ENCODE data around the gene HOXA6. TPM values are rescaled to one million over a fixed set of nuclear protein-coding genes. Genes with fewer than 3 reads are reported as not detected.

Gene HOXA6
- total RNA-seq, 1 experiment from 2014 or later, result not detected

DNA sequence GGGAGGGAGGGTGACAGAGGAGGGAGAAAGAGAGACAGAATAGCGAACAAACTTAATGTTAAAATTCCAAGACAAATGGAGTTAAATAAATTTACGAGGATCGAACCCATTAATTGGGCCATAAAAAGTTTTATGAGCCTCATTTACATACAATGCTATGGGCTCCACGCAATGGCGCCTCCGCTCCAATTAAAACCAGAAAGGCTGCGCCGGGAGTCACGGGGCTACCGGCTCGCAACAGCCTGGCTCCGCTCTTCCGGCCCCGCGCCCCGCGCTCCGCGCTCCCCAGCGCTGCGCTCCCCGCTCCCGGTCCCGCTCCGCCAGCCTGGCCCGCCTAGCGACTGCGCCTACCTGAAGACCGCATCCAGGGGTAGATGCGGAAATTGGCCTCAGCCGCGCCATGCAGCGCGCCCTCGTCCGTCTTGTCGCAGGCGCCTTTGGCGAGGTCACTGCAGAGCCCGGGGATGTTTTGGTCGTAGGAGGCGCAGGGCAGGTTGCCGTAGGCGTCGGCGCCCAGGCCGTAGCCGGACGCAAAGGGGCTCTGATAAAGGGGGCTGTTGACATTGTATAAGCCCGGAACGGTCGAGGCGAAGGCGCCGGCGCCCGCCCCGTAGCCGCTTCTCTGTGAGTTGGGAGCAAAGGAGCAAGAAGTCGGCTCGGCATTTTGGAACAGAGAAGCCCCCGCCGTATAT, 8.4 kb upstream of the HOXA6 start:
- Histone ChIP-seq H3K23me2 (ENCODE audit: insufficient read length, low read depth, low read length, poor library complexity, severe bottlenecking) (no peaks in the 10 kb centered on the region), H2BK15ac (ENCODE audit: low read depth, low read length) (no peak overlapping the region), H4K91ac (ENCODE audit: insufficient read length, low read depth, low read length) (no peak overlapping the region), H3T11ph (ENCODE audit: low read length) (no peak overlapping the region), H3K18ac (ENCODE audit: insufficient read length, low read depth, low read length) (no peak overlapping the region), H3K56ac (ENCODE audit: insufficient read length, low read depth, low read length) (no peak overlapping the region), H2BK12ac (ENCODE audit: insufficient read length, low read depth, low read length) (no peak overlapping the region), H2BK20ac (ENCODE audit: low read depth, low read length, poor library complexity, severe bottlenecking) (no peak overlapping the region), H3K9ac (ENCODE audit: extremely low read depth, insufficient read length, low read length) (no peak overlapping the region), H3K79me2 (ENCODE audit: insufficient read depth, low read length) (no peaks in the 10 kb centered on the region), H3K9me3 (ENCODE audit: control insufficient read depth, low read depth, low read length) (no peaks in the 10 kb centered on the region), H3K4ac (ENCODE audit: low read depth, low read length) (no peak overlapping the region), H3K79me1 (ENCODE audit: insufficient read depth, low read depth, low read length, poor library complexity, severe bottlenecking) (no peaks in the 10 kb centered on the region), H2AFZ (ENCODE audit: low read length) (peak overlapping the region; percentile 66), H3K23ac (ENCODE audit: insufficient read length, low read depth, low read length) (no peak overlapping the region), H3K27me3 (ENCODE audit: insufficient read depth, low read length) (peaks cover 99% of the 10 kb centered on the region), H4K5ac (ENCODE audit: insufficient read length, low read depth, low read length) (no peak overlapping the region), H2BK5ac (ENCODE audit: insufficient read length, low read length) (no peak overlapping the region), H2BK120ac (ENCODE audit: low read depth, low read length, poor library complexity, severe bottlenecking) (no peak overlapping the region), H3K4me2 (ENCODE audit: insufficient read depth, insufficient read length, low read length) (peak overlapping the region; percentile 60), H4K20me1 (ENCODE audit: control insufficient read depth, insufficient read depth, insufficient read length) (no peaks in the 10 kb centered on the region), H3K14ac (ENCODE audit: insufficient read depth, low read length) (no peak overlapping the region), H3K27ac (ENCODE audit: insufficient read length, low read depth, low read length) (no peak overlapping the region), H4K8ac (replicated peaks; ENCODE audit: insufficient read length, low read depth, low read length) (no peak overlapping the region), H2AK5ac (ENCODE audit: insufficient read length, low read length) (no peak overlapping the region), H3K4me1 (ENCODE audit: insufficient read depth, low read length) (no peaks in the 10 kb centered on the region)
- no CpG with 5 or more reads among the region's 63 CpGs for WGBS (ENCODE audit: extremely low coverage, insufficient read length, low lambda C conversion rate)
- Mint-ChIP-seq H3K9me3 (peaks cover 16 to 29% of the 10 kb centered on the region in 2 experiments), H3K4me3 (peak overlapping the region; percentile 59 to 78), H3K27ac (no peak overlapping the region; a peak in 1 of 7 replicates), H3K4me1 (peaks cover 10 to 18% of the 10 kb centered on the region in 2 experiments), H3K27me3 (ENCODE audit: low read depth) (peaks cover 99% of the 10 kb centered on the region), H3K36me3 (ENCODE audit: insufficient read depth in 1 of 3, low read depth in 3 of 3) (peaks cover 0 to 6% (median 0%) of the 10 kb centered on the region in 3 experiments; a peak in 3 of 7 replicates)
- TF ChIP-seq, protein P1, sequence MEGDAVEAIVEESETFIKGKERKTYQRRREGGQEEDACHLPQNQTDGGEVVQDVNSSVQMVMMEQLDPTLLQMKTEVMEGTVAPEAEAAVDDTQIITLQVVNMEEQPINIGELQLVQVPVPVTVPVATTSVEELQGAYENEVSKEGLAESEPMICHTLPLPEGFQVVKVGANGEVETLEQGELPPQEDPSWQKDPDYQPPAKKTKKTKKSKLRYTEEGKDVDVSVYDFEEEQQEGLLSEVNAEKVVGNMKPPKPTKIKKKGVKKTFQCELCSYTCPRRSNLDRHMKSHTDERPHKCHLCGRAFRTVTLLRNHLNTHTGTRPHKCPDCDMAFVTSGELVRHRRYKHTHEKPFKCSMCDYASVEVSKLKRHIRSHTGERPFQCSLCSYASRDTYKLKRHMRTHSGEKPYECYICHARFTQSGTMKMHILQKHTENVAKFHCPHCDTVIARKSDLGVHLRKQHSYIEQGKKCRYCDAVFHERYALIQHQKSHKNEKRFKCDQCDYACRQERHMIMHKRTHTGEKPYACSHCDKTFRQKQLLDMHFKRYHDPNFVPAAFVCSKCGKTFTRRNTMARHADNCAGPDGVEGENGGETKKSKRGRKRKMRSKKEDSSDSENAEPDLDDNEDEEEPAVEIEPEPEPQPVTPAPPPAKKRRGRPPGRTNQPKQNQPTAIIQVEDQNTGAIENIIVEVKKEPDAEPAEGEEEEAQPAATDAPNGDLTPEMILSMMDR (conservative IDR thresholded peaks at IDR 0.05), result no peak
- DNase-seq, result peak; percentile 55

Data from H9 (cell line).